Posterior cingulate gyrus (tissue), 11 donors: ENCODE data around the gene ZNF362.

Source experiments
- DNase-seq, 10 donors: peaks; one replicate each; pipeline versions ENCODE4 v3.0.0 to v3.0.0-alpha.2; 2020 to 2021; ENCODE audit warnings: mixed read lengths in 3 of 10
- intact Hi-C: fragments of 100-400 bp; cut with DNase I; formaldehyde crosslinking; loops from one replicate; pipeline ENCODE4 v1.15.1; 2023

Gene ZNF362

DNA sequence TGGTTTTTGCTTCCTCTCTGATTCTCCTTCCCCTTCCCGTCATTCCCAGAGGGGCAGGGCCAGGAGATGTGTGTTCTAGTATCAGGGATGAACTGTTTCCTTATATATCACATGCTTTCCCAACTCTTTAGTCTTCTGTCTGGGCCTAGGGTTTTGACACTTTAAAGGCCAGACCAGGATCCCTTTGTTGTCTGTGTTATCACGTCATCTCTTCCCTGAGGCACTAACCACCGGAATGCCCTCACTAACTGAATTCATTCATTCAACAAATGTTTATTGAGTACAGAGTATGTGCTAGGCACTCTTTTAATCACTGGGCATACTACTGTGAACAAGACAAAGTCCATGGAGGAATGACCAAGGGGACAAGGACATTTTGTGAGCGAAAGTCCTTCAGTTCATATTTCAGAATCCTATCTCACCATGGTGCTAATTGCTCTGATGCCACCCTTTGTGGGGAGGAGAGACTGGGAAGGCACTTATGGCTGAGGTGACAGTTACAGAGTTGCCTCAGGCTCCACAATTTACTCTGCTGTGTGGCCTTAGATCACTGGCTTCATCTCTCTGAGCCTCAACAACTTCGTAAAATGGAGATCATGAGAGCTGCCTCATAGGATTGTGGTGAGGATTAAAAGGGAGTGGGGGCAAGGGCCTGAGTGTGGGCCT lies 12.0 kb upstream of the ZNF362 start:
- peak in 1 of 10 donors; percentile 21 for DNase-seq
- intact Hi-C loops: no loop called here

DNA sequence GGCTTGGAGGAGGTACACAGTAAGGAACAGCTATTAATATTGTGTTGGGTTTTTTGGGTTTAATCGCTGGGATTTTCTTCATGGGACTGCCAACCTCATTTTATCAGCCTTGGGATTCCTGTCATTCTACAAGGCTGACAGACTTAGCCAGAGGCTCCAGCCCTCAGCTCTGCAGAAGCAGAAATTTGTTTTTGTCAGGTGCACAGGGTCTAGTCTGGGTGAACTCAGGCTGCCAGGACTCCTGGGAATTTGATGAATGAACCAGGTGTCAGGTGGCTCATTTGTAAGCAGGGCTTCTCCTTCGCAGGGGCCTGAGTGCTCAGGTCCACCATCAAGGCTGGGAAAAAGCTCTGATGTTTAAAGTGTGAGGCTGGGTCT lies 11.5 kb upstream of the ZNF362 start:
- intact Hi-C loops: no loop called here
- DNase-seq: peak in 1 of 10 donors; percentile 1

DNA sequence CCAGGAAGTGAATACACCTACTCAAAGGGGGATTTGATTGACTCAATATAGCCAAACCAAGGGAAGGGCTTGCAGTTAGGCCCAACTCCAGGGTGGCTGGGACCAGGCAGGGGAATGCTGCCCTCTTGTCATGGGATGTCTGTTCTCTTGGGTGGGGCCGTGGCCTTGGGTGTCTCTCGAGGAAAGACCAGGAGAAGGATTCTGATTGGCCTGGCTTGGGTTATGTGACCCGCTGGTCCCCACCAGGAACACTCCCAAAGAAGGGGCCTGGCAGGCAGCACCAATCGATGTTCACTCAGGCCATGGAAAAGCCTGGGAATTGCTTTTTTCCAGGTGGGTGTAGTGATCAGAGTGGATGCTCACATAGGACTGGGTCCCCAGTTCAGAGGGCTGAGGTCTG lies 10.1 kb upstream of the ZNF362 start:
- peak in 1 of 10 donors; percentile 67 for DNase-seq
- intact Hi-C loops: no loop called here

DNA sequence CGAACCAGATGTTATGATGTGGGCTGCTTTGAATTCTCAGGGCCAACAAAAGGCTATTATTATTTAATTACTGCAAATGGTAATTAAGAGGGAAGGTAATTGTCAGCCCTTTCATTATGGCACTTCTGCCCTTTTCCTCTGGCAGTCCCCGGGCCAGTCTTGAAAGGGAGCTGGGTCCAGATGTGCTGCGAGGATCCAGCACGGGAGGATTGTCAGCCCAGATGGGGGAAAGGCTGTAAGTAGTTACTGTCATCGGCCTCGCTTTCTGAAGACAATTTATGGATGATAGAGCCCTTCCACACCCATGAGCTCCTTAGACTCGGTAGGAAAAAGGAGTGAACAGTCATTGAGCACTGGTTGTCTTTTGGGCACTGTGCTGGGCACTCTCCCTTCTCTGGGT lies 8.7 kb upstream of the ZNF362 start:
- intact Hi-C loops: no loop called here

DNA sequence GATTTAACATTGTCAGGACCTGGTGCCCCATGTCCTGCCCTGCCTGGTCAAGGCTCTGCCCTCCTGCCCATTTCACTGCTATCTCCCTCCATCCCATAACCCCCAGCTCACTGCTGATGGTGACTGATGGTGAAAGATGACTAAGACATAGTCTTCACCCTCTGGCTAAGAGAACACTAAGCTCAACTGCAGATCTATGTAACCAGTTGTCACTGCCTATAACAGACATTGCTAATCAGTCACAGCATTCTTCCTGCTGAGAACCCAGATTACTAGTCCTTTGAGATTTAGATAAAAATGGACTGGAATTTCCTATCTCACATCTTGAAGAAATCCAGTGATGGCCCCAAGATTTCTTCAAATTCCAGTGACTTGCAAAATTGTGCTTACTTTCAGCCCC lies 8.0 kb upstream of the ZNF362 start:
- DNase-seq: peak in 1 of 10 donors; percentile 7
- intact Hi-C loops: no loop called here

More for the DNA sequence above, 8.7 kb upstream of the ZNF362 start:
- peak in 1 of 10 donors; percentile 22 for DNase-seq

DNA sequence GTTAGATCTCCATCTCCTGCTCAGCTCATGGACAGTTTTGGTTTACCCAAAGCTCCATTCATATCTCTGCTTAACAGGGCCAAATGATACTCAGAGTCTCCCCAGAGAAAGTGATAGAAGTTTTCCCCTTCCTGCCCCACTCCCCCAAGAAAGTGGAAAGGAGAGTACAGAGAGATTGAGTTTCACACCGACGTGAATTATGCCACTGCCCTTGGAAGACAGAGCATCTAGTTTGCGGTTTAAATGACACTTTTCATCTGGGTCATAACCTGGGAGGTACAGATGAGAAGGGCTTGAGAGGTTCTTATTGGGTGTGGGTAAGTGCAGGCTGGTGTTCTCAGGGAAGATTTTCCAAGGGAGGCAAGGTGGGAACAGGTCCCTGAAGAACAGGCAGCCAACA lies 6.9 kb upstream of the ZNF362 start:
- intact Hi-C loops: no loop called here

DNA sequence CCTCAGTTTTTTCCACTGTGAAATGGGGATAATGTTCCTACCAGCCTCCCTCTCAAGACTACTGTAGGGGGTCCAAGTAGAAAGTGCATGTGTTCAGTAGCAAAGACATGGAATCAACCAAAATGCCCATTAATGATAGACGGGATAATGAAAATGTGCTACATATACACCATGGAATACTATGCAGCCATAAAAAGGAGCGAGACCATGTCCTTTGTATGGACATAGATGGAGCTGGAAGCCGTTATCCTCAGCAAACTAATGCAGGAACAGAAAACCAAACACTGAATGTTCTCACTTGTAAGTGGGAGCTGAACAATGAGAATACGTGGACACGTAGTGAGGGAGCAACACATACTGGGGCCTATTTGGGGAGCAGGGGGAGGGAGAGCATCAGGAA lies 6.1 kb upstream of the ZNF362 start:
- no peak for DNase-seq
- intact Hi-C loops: no loop called here

More for the DNA sequence above, 6.9 kb upstream of the ZNF362 start:
- peak in 1 of 10 donors; percentile 3 for DNase-seq

DNA sequence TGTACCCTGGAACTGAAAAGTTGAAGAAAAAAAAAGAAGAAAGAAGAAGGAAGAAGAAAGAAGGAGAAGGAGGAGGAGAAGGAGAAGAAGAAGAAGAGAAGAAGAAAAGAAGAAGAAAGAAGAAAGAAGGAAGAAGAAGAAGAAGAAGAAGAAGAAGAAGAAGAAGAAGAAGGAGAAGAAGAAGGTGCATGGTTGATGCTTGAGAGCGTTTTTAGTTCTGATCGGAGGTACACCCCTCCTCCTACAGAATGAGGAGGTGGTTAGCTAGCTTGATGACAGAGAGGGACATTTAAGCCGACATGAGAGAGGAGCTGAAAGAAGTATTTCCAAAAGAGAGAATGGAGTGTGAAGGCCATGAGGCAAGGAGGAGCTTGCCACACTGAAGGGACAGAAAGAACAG lies 5.6 kb upstream of the ZNF362 start:
- DNase-seq: no peak
- intact Hi-C loops: no loop called here

DNA sequence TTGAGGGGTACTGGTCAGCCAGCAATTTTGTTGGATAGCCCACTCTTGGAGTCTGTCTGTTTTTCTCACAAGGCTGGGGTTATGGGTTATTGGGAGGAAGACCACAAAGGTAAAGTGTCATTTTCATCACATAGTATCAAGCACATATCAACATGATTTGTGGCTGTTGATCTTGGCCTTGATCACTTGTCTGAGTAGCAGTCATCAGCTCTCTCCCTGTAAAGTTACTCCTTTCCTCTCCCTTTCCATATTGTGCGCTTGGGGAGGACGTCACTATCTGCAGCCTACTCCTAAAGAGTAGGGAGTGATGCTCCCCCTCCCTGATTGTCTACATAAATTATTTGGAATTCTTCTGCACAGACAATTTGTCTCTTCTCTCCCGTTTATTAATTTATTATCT lies 1.8 kb upstream of the ZNF362 start:
- intact Hi-C loops: no loop called here
- no peak for DNase-seq

DNA sequence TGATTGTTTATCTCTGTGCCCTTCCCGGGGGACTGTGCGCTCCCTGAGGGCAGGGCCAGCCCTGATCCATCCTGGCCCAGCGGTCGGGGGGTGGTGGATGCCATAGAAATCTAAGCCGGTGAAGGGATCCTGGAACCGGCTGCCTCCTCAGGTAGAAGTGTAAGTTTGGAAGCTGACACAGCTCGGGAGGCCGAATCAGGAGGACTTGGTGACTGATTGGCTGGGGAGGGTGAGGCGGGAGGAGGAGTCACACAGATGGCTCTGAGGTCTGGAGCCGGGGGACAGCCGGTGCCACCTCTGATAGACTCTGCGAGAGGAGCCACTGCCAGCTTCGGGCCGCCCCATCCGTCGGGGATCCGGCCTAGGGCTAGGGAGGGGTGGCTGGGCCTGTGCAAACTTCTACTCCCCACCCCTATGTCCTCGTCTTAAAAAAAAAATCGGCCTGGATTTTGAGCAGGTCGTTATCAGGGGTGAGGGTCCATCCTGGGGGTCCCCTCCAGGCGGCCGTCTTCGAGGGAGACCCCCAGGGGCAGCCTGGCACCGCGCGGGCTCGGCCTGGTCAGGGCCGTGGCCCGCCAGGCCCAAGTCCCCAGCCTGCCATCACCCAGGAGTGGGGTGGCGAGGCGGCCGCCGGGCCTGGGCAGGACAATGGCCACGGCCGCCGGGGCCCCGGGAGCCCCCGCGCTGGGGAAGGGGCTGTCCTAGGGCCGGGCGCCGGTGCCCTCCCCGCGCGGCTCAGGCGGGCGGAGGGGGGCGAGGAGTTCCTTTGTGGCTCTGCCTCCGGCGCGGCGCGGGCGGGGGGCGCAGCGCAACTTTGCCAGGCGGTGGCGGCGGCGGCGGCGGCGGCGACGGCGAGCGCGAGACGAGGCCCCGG lies 708 bp upstream of the ZNF362 start:
- peak; percentile 23 to 95 (median 60) for DNase-seq
- intact Hi-C loops: loop anchor here (5.0 kb wide), 1 partner anchor 73 kb away; the partner anchor contains the start of gene TRIM62

DNA sequence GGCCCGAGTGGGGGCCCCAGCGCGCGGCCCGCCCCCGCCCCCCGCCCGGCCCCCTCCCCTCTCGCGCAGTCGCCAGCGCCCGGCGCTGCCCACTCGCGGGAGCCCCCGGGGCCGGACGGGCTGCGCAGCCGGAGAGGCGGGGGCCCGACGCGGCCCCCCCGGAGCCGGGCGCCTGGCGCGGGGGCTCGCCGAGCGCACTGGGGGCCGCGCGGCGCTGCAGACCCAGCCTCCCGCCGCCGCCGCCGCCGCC lies 146 bp upstream of the ZNF362 start:
- peak in 1 of 10 donors; percentile 51 for DNase-seq
- intact Hi-C loops: loop anchor here (5.0 kb wide), 1 partner anchor 74 kb away; the partner anchor contains the start of gene TRIM62

DNA sequence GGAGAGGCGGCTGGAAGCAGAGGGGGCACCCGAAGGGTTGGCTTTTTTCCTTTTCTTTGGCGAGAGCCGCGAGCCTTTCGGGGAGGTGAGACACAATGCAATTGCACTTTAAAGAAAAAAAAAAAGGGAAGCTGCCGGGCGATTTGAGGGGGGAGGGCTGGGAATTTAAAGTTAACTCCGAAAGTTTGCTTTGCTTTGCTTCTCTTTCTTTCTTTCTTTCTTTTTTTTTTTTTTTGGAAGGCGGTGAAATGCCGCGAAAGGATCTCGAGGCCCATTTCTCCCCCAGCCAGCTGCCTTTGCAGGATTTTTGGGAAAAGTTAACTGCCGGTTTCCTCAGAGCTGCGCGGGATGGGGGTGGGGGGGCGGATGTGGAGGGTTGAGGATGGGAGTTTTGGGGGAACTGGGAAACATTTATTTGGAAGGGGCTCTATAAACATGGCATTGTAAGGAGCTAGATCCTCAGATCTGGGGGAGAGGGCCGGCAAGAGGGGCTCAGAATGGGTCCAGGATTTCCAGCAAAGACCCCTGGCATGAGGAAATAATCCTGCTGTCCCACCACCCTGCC lies 997 bp downstream of the ZNF362 start:
- intact Hi-C loops: loop anchor here (5.0 kb wide), 1 partner anchor 75 kb away; the partner anchor contains the start of gene TRIM62
- DNase-seq: peak in 2 of 10 donors; percentile 18 to 36

DNA sequence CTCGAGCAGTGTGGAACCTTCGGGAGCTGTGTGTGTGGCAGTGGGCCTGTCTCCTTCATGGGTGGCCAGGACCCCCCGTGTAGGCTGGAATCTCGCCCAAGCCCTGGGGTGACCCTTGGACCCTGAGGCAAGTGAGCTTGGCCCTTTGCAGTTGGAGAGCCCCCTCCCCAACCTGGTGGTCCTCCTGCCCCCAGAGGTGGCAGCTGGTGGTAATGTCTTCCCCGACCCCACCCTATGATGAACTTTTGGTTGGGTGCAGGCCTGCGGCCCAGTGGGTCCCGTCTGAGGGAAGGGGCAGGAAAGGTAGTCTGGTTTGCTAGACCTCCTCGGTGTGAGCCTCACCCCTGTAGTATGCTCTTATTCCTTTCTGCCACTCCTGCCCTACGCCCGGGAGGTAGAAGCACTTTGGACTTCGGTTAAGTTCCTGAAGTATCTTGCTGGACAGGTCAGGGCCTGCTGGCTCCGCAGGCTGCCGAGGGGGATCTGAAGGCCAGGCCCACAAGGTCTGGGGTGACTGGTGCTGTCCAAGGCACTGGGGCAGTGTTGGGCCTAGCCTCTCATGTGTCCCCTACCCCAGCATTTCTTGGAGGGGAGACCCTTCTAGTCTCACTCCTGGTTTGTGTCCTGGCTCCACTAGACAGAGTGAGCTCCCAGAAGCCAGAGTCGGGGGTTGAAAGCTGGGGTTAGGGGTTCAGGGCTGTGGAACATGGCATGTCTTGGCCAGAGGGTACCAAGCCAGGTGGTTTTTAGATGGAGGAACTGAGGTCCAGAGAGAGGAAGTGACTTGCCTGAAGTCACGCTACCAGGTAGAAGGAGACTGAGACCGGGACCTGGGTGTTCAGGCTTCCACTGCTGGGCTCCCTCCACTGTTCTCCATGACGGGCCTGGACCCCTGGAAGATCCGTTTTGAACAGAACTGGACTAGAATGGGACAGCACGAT lies 1.8 kb downstream of the ZNF362 start:
- peak in 1 of 10 donors; percentile 76 for DNase-seq
- intact Hi-C loops: loop anchor here (5.0 kb wide), 1 partner anchor 76 kb away; the partner anchor contains the start of gene TRIM62

DNA sequence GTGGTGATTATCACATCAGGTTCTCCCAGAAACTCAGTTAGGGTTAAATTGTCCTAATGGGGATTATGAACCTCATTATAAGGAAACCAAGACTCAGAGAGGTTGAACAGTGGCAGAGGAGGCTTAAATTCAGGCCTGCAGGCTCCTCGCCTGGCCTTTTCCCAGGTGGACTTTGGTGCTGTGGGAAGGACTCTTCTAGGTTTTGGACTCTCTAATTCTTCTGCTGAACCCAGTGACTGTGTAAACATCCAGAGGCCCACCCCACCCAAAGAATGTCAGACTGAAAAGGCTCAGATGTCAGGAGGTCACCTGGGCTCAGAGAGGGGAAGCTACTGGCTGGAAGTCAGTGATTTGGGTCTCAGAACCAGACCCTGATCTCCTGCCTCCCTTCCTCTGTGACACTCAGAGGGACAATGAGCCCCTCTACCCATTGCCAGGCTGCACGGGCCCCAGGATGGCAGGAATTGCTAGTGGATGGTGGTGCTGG lies 2.5 kb downstream of the ZNF362 start:
- intact Hi-C loops: loop anchor here (5.0 kb wide), 1 partner anchor 77 kb away; the partner anchor contains the start of gene TRIM62
- DNase-seq: peak in 1 of 10 donors; percentile 0

DNA sequence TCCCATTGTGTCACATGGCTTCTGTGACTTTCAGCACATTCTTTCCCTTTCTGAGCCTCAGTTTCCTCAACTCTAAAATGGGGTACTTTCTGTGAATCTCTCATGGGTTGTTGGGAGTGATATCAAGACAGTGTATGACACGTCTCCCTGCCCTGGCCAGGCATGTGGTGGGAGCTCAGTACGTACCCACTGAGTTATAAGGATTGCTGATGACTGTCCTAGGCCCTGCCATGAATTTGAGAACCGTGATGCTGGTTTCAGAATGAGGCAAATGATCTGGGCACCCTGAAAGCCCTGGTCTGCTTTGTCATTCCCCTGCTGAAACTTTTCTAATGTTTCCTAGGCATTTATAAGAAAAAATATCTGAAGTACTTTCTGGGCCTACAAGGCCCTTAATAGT lies 3.6 kb downstream of the ZNF362 start:
- intact Hi-C loops: loop anchor here (5.0 kb wide), 1 partner anchor 78 kb away; the partner anchor contains the start of gene TRIM62
- DNase-seq: peak in 1 of 10 donors; percentile 4

DNA sequence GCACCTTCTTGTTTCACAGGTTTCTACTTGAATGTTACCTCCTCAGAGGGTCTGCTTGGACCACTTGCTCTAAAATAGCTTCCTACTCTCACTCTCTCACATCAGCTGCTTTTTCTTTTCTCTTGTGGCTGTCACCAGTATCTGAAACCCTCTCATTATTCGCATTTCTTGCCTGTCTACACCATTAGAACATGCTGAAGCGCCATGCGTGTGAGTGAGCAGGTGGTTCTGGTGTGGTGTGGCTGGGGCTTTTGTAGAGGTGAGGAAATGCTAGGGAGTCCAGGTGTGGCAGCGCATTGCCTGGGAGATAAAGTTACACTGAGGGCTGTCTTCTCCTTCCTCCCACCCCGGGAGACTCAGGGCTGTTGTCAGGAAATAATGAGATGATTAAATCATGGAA lies 4.1 kb downstream of the ZNF362 start:
- peak in 1 of 10 donors; percentile 2 for DNase-seq
- intact Hi-C loops: no loop called here

DNA sequence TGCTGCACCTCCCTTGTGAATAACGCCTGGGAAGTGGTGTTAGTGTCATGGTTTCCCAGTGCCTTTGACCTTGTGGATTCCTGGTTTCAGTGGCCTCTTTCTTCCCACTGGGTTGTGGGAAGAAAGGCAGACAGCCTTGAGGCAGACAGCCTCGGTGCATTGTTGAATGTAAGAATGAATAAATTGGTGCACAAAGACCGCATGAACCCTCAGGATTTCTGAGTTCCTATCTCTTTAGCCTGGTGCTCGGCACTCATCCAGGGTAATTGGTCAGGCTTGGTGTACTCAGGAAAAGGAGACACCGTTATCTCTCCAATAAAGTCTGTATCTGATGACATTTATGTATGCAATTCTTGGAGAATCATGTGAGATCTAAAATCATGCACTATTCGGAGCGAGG lies 5.1 kb downstream of the ZNF362 start:
- peak in 1 of 10 donors; percentile 22 for DNase-seq
- intact Hi-C loops: no loop called here

DNA sequence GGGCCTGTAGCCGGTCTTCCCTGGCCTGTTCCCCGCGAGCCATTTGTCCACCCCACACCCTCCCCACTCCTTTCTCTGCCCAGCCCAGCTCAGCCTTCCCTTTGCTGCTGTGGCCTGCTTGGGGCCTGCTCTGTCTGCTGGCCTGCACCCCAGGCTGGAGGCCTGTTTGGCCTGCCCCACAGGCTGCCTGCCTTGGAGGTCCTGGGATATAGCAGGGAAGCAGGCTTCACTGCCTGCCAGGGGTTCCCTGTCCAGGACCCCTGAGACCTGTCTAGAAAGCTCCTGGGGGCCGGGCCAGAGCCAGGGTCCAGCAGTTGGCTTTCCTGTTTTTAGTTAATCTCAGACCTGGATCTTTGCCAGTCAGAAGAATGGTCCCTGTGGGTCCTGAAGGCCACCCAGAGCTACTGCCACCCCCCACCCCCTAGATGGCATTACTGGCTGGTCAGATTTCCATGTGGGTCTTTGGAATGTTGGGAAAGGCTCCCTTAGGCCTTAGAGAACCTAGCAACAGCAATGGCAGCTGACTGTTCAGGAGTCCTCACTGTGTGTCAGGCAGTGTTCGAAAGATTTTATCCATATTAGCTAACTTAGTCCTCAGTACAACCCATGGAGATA lies 7.7 kb downstream of the ZNF362 start:
- DNase-seq: peak in 1 of 10 donors; percentile 77
- intact Hi-C loops: no loop called here

DNA sequence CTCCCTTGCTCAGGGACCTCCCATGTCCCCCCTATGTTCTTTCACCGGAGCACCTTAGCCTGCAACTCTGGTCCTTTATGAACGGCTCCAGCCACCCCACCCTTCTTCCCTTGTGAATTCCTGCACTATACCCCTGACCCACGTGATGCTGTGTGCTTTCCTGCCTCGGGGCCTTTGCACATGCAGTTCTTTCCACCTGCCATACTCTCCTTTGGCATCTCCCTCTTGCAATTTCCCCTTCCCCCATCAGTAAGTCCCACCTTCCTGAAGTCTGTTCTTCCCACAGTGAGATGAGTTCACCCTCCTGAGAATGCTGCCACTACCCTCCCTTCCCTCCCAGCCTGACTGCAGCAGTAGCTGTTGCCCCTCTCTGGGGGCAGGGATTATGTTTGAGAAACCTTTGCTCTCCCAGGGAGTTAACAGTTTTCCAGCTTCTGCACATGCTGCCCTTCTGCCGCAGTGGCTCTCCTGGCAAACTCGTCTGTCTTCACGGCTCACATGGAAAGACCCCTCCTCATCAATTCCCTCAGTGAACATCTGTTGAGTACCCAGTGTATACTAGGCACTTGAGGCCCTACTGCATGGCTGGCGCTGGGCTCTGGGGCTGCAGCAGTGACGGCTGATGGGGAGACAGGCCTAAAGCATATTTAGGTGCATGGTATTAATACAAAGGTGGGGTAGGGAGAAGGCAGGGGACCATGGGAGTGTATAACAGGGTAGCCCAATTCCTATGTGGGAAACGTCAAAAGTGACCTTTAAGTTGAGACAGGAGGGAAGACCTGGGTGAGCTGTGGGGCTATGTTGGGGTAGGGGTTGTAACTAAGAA lies 9.7 kb downstream of the ZNF362 start:
- intact Hi-C loops: no loop called here
- peak in 1 of 10 donors; percentile 59 for DNase-seq
